ENCODE data around the gene SLC9A8.

The SLC9A8 gene

DNA sequence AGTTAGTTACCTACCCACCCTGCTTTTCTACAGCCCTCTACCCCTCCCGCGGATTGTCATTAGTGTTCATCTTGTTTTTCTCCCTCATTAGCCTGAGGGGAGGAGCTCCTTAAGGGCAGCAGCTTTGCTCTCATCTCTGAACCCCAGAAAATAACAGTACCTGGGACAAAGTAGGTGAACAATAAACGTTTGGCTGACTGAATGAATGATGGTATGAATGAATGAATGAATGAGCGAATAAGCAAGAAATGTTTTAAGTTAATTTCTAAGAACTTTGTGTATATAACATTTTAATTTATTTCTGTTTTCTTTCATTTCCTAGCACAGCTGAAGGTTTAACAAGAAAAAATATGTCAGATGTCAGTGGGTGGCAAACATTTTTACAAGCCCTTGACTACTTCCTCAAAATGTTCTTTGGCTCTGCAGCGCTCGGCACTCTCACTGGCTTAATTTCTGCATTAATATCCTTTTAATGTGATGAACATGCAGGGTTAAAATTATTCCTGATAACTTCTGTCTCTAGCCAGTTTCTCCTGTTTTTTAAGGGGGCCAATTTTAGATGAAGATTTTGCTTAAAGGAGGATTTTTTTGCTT is 50.1 kb downstream of the SLC9A8 start:
- TF ChIP-seq, protein P1, sequence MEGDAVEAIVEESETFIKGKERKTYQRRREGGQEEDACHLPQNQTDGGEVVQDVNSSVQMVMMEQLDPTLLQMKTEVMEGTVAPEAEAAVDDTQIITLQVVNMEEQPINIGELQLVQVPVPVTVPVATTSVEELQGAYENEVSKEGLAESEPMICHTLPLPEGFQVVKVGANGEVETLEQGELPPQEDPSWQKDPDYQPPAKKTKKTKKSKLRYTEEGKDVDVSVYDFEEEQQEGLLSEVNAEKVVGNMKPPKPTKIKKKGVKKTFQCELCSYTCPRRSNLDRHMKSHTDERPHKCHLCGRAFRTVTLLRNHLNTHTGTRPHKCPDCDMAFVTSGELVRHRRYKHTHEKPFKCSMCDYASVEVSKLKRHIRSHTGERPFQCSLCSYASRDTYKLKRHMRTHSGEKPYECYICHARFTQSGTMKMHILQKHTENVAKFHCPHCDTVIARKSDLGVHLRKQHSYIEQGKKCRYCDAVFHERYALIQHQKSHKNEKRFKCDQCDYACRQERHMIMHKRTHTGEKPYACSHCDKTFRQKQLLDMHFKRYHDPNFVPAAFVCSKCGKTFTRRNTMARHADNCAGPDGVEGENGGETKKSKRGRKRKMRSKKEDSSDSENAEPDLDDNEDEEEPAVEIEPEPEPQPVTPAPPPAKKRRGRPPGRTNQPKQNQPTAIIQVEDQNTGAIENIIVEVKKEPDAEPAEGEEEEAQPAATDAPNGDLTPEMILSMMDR (IDR thresholded peaks at IDR 0.05) = no peak
- TF ChIP-seq ZFX (IDR thresholded peaks at IDR 0.05; ENCODE audit: borderline replicate concordance) = no peak
- H3K27ac ChIP-seq = no peak overlapping the region

DNA sequence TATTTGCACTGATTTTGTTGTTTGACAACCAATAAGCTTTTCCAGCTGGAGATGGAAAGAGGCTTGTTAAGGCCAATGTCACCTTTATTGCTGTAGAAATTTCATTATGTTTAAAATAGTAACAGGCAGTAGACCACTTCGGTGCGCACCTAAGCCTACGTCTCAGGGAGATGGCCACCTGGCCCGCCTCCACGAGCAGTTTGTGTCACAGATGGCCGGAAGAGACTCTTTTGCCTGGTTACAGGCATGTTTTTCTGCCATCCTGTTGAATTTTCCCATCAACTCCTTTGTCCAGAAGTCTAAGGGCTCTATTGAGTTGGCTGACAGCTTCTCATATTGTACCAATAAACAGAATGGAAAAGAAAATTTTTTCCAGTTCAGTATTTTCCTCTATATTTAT is 51.0 kb downstream of the SLC9A8 start:
- no peak for TF ChIP-seq ZFX (IDR thresholded peaks at IDR 0.05; ENCODE audit: borderline replicate concordance)
- TF ChIP-seq, protein P1 (IDR thresholded peaks at IDR 0.05) = no peak

DNA sequence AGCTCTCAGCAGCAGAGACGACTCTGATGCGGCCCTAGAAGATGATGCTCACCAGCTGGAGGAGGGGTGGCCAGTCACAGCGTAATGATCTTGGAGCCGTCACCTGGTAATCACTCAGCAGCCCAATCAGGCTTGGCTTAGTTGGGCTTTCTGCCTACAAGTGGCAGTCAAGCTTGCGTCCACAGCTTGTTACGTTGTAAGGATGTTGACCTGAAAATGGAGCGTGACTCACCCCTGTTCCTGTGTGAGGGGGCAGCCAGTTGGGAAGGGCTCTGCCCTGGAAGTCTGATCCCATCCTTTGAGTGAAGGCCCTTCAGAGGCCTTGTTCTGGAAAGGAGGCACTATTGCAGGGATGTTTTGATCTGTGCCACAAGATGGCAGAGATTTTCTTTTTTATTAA is 52.9 kb downstream of the SLC9A8 start:
- no peak for TF ChIP-seq ZFX (IDR thresholded peaks at IDR 0.05; ENCODE audit: borderline replicate concordance)
- TF ChIP-seq, protein P1 (IDR thresholded peaks at IDR 0.05) = no peak

More for the DNA sequence above, 51.0 kb downstream of the SLC9A8 start:
- H3K27ac ChIP-seq = no peak overlapping the region

DNA sequence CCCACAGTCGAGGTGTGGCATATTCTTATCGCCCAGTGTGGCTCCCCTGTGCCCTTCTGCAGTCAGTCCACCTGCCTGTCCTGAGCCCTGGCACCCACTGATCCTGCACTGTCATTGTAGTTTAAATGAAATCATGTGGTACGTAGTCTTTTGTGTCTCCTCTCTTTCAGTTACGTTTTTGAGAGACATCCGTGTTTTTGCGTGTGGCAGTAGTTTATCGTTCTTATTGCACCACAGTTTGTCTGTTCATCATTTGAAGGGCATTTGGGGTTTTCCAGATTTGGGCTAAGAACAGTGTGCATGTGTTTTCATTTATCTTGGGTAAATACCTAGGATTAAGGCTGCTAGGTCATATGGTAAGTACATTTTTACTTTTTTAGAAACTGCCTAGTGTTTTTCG is 53.4 kb downstream of the SLC9A8 start:
- no peak overlapping the region for H3K27ac ChIP-seq
- TF ChIP-seq ZFX (IDR thresholded peaks at IDR 0.05; ENCODE audit: borderline replicate concordance) = no peak
- TF ChIP-seq, protein P1 (IDR thresholded peaks at IDR 0.05) = no peak

More for the DNA sequence above, 52.9 kb downstream of the SLC9A8 start:
- H3K27ac ChIP-seq = no peak overlapping the region

DNA sequence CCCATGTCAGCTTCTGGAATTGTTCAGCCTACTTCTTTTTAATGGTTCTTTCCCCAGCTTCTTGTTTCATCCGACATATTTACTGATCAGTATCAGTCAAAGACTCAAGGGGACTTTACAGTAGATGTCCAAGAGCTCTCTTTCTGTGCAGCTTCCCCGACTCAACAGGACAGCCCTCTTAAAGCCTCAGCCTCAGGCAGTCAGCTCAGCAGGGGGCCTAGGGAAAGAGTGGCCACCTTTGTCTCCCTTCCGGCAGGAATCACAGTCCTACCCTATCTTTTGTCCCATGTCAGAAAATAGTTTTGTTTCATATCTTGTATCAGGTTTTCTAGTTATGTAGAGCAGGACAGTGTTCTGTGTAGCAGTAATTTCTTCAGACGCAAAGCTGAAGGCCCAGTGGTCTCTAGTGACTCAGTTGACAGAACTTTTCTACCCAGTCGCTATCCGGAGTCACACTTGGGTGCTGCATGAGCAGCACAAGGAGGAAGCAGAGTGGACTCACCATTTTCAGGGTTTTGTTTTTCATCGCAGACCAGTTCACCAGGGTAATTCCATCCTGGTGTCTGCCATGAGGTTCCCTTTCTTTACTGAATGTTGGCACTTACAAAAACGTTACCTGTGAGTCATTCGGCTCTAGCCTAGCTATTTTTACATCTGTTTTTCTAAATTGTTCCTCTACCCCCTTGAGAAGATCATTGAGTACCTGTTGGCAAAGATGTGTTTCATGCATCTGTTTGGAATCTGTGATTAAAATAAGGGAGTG is 55.0 kb downstream of the SLC9A8 start:
- no peak for TF ChIP-seq ZFX (IDR thresholded peaks at IDR 0.05; ENCODE audit: borderline replicate concordance)
- TF ChIP-seq, protein P1 (IDR thresholded peaks at IDR 0.05) = no peak
- no peak overlapping the region for H3K27ac ChIP-seq

DNA sequence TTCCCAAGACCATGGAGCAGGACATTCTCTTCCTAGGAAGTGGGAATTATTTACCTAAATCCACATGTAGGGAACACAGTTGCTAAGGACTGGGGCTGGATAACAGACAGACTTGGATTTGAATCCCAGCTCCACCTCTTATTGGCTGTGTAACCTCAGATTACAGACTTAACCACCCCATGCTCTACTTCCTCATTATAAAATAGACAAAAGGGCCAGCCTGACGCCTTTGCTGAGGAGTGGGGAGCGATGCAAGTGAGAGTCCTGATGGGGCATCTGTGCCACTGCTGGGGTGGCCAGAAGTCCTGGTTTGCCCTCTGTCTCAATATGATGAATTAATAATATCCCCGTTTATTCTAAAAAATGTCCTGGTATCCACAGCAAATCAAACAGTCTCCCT is 55.9 kb downstream of the SLC9A8 start:
- no peak overlapping the region for H3K27ac ChIP-seq
- TF ChIP-seq ZFX (IDR thresholded peaks at IDR 0.05; ENCODE audit: borderline replicate concordance) = no peak
- TF ChIP-seq, protein P1 (IDR thresholded peaks at IDR 0.05) = no peak

DNA sequence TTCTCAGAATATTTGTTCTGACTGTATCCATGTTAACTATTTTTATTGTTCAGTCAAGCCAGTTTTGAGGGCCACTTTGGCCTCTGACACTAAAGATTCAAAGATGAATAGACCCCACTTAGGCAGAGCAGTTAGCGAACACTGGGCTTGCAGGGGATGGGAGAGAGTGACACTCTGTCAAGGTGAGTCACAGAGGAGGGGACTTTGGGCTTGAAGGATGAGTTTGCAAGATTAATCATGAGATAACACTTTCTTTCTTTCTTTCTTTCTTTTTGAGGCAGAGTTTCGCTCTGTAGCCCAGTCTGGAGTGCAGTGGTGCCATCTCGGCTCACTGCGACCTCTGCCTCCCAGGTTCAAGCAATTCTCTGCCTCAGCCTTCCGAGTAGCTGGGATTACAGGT is 56.3 kb downstream of the SLC9A8 start:
- no peak overlapping the region for H3K27ac ChIP-seq
- TF ChIP-seq, protein P1 (IDR thresholded peaks at IDR 0.05) = no peak
- no peak for TF ChIP-seq ZFX (IDR thresholded peaks at IDR 0.05; ENCODE audit: borderline replicate concordance)
